ENCODE measurements around the gene KBTBD13.

The KBTBD13 gene

GRCh38 chr15:65076486-65077290 is at the start of gene KBTBD13:
TSS of gene KBTBD13 (plus strand) at chr15:65076746. CDS start at chr15:65076816, 70 bp downstream.
- no peak within 1 kb of the TSS for H3K27ac ChIP-seq

GRCh38 chr15:65026756-65027155 is 49.8 kb upstream of the KBTBD13 start:
- H3K27ac ChIP-seq, result no peak overlapping the region
- TF ChIP-seq CTCF (IDR thresholded peaks at IDR 0.05), result no peak
- TF ChIP-seq ZFX (IDR thresholded peaks at IDR 0.05; ENCODE audit: borderline replicate concordance), result no peak

More at GRCh38 chr15:65076486-65077290, at the start of gene KBTBD13:
- TF ChIP-seq ZFX (IDR thresholded peaks at IDR 0.05; ENCODE audit: borderline replicate concordance) (no peak), CTCF (IDR thresholded peaks at IDR 0.05) (no peak)

DNA sequence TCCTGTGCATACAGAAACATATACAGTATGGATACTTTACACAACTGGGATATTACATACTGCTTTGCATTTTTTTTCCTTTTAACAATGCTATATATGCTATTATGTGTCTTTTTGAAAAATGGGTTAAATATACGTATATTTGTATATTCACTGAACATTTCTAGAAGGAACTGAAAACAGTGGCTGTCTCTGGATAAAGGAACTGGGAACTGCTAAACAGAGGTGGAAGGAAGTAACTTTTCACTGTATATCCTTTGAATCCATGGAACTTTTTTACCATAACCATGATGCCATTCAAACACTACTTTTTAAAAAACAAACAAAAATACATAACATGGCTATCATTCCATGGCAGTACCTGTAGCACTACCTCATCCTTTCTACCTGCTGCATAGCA is 49.0 kb upstream of the KBTBD13 start:
- TF ChIP-seq CTCF (IDR thresholded peaks at IDR 0.05) (no peak), ZFX (IDR thresholded peaks at IDR 0.05; ENCODE audit: borderline replicate concordance) (no peak)

DNA sequence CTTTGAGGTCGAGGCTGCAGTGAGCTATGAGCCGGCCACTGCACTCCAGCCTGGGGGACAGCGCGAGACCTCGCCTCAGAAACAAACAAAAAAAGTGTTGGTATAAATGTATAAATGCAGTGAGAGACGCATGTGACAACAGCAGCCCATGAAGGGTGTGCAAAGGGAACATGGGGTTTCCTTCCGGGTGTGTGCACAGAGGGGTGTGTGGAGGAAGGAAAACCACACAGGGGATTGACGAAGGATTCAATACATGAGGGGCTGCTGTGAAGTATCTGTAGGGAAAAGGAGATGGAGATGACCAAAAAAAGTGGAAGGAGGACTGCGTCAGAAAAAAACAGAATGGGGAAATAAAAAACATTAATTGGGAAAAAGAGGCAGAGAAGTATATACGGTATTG is 48.2 kb upstream of the KBTBD13 start:
- no peak overlapping the region for H3K27ac ChIP-seq
- TF ChIP-seq CTCF (IDR thresholded peaks at IDR 0.05) (no peak), ZFX (IDR thresholded peaks at IDR 0.05; ENCODE audit: borderline replicate concordance) (no peak)

More for the DNA sequence above, 49.0 kb upstream of the KBTBD13 start:
- H3K27ac ChIP-seq, result no peak overlapping the region

DNA sequence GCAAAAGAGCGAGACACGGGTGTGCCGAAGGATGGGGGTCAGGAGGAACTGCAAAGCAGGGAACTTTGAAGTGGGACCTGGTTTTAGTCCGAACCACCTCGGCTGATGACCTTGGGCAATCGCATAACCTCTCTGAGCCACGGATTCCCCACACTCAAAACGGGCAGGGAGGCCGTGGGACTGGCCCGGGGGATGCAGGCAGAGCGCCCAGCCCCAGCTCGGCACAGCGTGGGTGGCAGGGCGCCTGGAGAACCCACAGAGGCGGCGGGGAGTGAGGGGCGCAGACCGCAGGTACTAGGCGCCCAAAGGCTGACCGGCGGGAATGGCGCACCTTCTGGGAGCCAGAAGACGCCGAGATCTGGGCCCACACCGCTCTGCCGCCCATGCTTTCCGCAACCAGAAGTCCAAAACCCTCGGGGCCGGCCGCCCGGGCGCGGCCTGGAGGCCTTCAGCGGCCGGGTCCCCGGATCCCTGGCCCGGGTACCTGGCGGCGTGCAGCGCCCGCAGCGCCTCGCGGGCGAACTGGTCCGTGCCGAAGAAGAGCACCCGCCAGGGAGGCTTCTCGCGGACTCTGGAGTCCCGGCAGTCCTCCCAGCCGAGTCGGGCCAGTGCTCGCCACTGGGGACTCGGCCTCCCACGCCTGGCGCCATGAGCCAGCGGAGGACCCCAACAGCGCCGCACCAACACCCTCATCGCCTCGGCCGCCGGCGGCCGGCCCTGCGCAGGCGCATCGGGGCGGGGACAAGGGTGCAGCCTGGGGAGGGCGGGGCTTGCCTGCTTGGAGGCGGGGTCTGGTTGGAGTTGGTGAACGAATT is 47.4 kb upstream of the KBTBD13 start, which contains the start of gene MTFMT:
Gene MTFMT, minus strand, starts transcription at position 719 of the 815 bp plus-strand sequence. Its CDS starts 26 bp downstream, at position 693.
- H3K27ac ChIP-seq, result no peak within 1 kb of the TSS
- TF ChIP-seq CTCF (IDR thresholded peaks at IDR 0.05), result peak; percentile 19
- no peak for TF ChIP-seq ZFX (IDR thresholded peaks at IDR 0.05; ENCODE audit: borderline replicate concordance)

- no peak for TF ChIP-seq ZFX (IDR thresholded peaks at IDR 0.05; ENCODE audit: borderline replicate concordance)
- TF ChIP-seq CTCF (IDR thresholded peaks at IDR 0.05), result no peak
These were observed 46.8 kb upstream of the KBTBD13 start for GRCh38 chr15:65029736-65030208.

More at GRCh38 chr15:65029736-65030208, 46.8 kb upstream of the KBTBD13 start:
- H3K27ac ChIP-seq, result no peak overlapping the region

All from 22Rv1 (cell line).